Smooth muscle cell (in vitro differentiated cells): ENCODE measurements around the gene JAKMIP1. TPM values are rescaled to one million over a fixed set of nuclear protein-coding genes. Genes with fewer than 3 reads are reported as not detected.

Experiments
- DNase-seq: peaks from one replicate; lab custom pipeline; 2025; ENCODE audit not compliant: unreplicated experiment; lab: John Stamatoyannopoulos, UW
- H2AFZ ChIP-seq: fragments of 200-600 bp; sonication (generic); 2 replicates; pipeline ENCODE4 v1.6.0; 2016; ENCODE audit warnings: antibody characterized with exemption, low read depth, mild to moderate bottlenecking
- H3F3A ChIP-seq: fragments of 200-600 bp; sonication (generic); 2 replicates; pipeline ENCODE4 v1.6.0; 2017; ENCODE audit warnings: antibody characterized with exemption, low read depth
- H3K27ac ChIP-seq: fragments of 200-600 bp; sonication (generic); 2 replicates; pipeline ENCODE4 v1.5.1; 2016; ENCODE audit warnings: low read depth, mild to moderate bottlenecking
- H3K27me3 ChIP-seq: fragments of 200-600 bp; sonication (generic); 2 replicates; pipeline ENCODE4 v1.6.1; 2016; ENCODE audit warnings: low read depth, mild to moderate bottlenecking
- H3K36me3 ChIP-seq: fragments of 200-600 bp; sonication (generic); 2 replicates; pipeline ENCODE4 v1.5.1; 2016; ENCODE audit warnings: low read depth
- H3K4me1 ChIP-seq: fragments of 200-600 bp; sonication (generic); 2 replicates; pipeline ENCODE4 v1.5.1; 2016; ENCODE audit warnings: low read depth
- H3K4me2 ChIP-seq: fragments of 200-600 bp; sonication (generic); 2 replicates; pipeline ENCODE4 v1.6.0; 2016; ENCODE audit warnings: mild to moderate bottlenecking
- H3K4me3 ChIP-seq: fragments of 200-600 bp; sonication (generic); 2 replicates; pipeline ENCODE4 v1.5.1; 2016; ENCODE audit warnings: mild to moderate bottlenecking
- H3K79me2 ChIP-seq: fragments of 200-600 bp; sonication (generic); 2 replicates; pipeline ENCODE4 v1.6.0; 2016; ENCODE audit warnings: low read depth, mild to moderate bottlenecking
- H3K9ac ChIP-seq: fragments of 200-600 bp; sonication (generic); 2 replicates; pipeline ENCODE4 v1.6.0; 2016; ENCODE audit warnings: low read depth
- H3K9me3 ChIP-seq: fragments of 200-600 bp; sonication (generic); replicated peaks from 2 replicates; pipeline ENCODE4 v1.5.1; 2016; ENCODE audit warnings: low read depth
- H4K20me1 ChIP-seq: fragments of 200-600 bp; sonication (generic); 2 replicates; pipeline ENCODE4 v1.6.0; 2016; ENCODE audit warnings: low read depth
- WGBS: methylation state at CpG from one replicate; pipeline ENCODE4 v1.1.7; 2016; ENCODE audit warnings: low lambda C conversion rate; 5-methylcytosine and 5-hydroxymethylcytosine counted together
- polyA plus RNA-seq: library from polyadenylated mRNA; unstranded; fragments of >200 nt; fragmentation: Nextera tagmentation; extraction: Ambion mirVana; gene quantifications from 2 replicates; pipeline ENCODE4 v1.2.1, GENCODE V29; 2016
- total RNA-seq: library from RNA; depleted of rRNA; stranded (reverse); fragments of >200 nt; gene quantifications from 2 replicates; pipeline ENCODE4 v1.2.3, GENCODE V29; 2014
- TF ChIP-seq, protein P1 (sequence below): fragments of 200-600 bp; sonication (generic); IDR thresholded peaks from 2 replicates; pipeline ENCODE4 v1.5.1; 2017; ENCODE audit warnings: borderline replicate concordance, mild to moderate bottlenecking, antibody characterized with exemption; ENCODE audit not compliant: insufficient read depth, poor library complexity, severe bottlenecking

JAKMIP1 gene
- total and polyA plus RNA-seq, 2 experiments from 2014 or later: 0.64 TPM; not detected in 1

DNA sequence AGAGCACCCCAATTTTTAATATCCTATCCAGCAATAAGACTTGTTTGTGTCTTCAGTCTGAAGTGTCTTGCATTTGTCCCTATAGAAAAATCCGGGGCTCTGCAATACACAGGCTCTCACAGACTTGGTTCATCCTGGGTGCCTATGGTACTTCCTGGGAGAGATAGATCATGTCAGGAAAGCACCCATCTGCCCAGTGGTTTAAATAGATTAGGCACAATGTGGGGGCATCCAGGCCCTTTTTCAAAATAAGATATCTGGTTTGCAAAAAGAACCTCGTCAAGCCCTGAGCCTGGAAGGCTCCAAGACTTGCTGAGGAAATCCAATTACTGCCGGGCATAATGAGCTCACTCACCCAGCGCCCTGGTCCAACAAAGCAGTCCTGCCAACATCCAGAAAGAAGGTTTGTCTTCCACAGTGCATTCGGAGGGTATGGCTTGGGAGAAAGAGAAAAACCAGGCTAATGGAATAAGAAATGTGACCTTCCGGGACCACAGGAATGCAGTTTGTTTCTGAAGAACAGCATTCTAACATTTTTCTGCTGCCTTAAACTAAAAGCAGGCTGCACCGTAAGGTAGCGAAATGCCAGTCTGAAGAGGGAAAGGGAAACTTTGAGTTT lies 11.6 kb downstream of the JAKMIP1 start:
- WGBS: 65% methylated on average over 8 of the region's 8 CpGs
- Histone ChIP-seq H3K4me1 (peaks cover 12% of the 10 kb centered on the region), H4K20me1 (no peaks in the 10 kb centered on the region), H3K9me3 (no peaks in the 10 kb centered on the region), H3K79me2 (no peaks in the 10 kb centered on the region), H3K27me3 (peaks cover 7% of the 10 kb centered on the region), H3K27ac (no peak overlapping the region), H3K4me2 (no peak overlapping the region), H3F3A (no peaks in the 10 kb centered on the region), H2AFZ (no peak overlapping the region), H3K36me3 (no peaks in the 10 kb centered on the region), H3K9ac (no peak overlapping the region), H3K4me3 (no peak overlapping the region)
- no peak for DNase-seq
- TF ChIP-seq, protein P1, sequence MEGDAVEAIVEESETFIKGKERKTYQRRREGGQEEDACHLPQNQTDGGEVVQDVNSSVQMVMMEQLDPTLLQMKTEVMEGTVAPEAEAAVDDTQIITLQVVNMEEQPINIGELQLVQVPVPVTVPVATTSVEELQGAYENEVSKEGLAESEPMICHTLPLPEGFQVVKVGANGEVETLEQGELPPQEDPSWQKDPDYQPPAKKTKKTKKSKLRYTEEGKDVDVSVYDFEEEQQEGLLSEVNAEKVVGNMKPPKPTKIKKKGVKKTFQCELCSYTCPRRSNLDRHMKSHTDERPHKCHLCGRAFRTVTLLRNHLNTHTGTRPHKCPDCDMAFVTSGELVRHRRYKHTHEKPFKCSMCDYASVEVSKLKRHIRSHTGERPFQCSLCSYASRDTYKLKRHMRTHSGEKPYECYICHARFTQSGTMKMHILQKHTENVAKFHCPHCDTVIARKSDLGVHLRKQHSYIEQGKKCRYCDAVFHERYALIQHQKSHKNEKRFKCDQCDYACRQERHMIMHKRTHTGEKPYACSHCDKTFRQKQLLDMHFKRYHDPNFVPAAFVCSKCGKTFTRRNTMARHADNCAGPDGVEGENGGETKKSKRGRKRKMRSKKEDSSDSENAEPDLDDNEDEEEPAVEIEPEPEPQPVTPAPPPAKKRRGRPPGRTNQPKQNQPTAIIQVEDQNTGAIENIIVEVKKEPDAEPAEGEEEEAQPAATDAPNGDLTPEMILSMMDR: no peak

DNA sequence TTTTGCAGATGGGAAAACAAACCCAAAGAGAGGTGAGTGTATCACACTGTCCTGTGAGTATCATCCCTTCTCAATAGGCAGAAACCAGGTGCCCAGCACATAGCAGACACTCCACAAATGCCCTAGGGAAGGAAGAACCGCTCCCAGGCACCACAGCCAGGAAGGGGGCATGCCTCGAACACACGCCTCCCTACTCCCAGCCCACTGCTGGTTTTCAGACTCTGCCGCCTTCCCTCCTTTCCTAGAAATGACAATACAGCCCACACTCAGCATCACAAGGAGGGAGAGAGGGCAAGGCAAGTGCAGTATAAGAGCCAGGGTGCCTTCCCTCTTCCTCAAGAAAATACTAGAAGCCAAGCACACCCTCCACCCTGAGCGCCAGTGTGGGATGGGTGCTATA lies 16.2 kb downstream of the JAKMIP1 start:
- no peaks in the 10 kb centered on the region for H3F3A ChIP-seq
- WGBS: 93% methylated on average over 5 of the region's 5 CpGs
- H3K27me3 ChIP-seq: no peaks in the 10 kb centered on the region
- no peak overlapping the region for H3K4me2 ChIP-seq
- no peaks in the 10 kb centered on the region for H4K20me1 ChIP-seq
- no peaks in the 10 kb centered on the region for H3K79me2 ChIP-seq
- H3K4me1 ChIP-seq: peaks cover 8% of the 10 kb centered on the region
- no peaks in the 10 kb centered on the region for H3K9me3 ChIP-seq
- DNase-seq: no peak
- TF ChIP-seq, protein P1: no peak
- no peak overlapping the region for H3K4me3 ChIP-seq
- H3K9ac ChIP-seq: no peak overlapping the region
- no peaks in the 10 kb centered on the region for H3K36me3 ChIP-seq
- no peak overlapping the region for H3K27ac ChIP-seq
- no peak overlapping the region for H2AFZ ChIP-seq

DNA sequence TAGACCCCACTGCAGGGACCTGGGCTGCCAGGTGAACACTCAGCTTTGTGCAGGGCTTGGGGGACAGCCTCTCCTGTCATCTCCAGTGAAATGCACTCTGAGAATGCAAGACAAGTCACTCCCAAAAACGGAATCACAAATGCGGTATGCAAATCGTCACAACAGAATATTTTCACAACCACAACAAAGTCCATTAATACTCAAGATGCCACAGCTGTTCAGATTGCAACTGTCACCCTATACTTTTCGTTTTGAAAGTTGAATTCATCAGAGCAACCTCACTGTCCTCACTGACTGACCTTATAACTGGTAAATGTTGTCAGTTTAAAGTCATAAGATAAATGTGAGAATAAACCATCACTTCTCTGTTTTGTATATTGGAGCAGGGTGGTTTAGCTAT lies 16.6 kb downstream of the JAKMIP1 start:
- no peaks in the 10 kb centered on the region for H3F3A ChIP-seq

More for the DNA sequence above, 16.6 kb downstream of the JAKMIP1 start:
- H3K79me2 ChIP-seq: no peaks in the 10 kb centered on the region
- H3K4me2 ChIP-seq: no peak overlapping the region
- WGBS: 79% methylated on average over 4 of the region's 4 CpGs
- H3K9ac ChIP-seq: no peak overlapping the region
- H3K4me1 ChIP-seq: peaks cover 4% of the 10 kb centered on the region
- H3K9me3 ChIP-seq: no peaks in the 10 kb centered on the region
- H3K27me3 ChIP-seq: no peaks in the 10 kb centered on the region
- H2AFZ ChIP-seq: no peak overlapping the region
- TF ChIP-seq, protein P1: no peak
- H4K20me1 ChIP-seq: no peaks in the 10 kb centered on the region
- no peak for DNase-seq
- no peak overlapping the region for H3K4me3 ChIP-seq
- no peak overlapping the region for H3K27ac ChIP-seq
- H3K36me3 ChIP-seq: no peaks in the 10 kb centered on the region
